ENCODE results near the gene RENBP.
A peak's percentile ranks its signal among the peaks of the same experiment; 100 is the strongest.
"Not testable (repeated sequence)": the region's sequence is repeated elsewhere in the genome, so short reads cannot be mapped to it uniquely, and the experiment has no call there.

The RENBP gene

DNA sequence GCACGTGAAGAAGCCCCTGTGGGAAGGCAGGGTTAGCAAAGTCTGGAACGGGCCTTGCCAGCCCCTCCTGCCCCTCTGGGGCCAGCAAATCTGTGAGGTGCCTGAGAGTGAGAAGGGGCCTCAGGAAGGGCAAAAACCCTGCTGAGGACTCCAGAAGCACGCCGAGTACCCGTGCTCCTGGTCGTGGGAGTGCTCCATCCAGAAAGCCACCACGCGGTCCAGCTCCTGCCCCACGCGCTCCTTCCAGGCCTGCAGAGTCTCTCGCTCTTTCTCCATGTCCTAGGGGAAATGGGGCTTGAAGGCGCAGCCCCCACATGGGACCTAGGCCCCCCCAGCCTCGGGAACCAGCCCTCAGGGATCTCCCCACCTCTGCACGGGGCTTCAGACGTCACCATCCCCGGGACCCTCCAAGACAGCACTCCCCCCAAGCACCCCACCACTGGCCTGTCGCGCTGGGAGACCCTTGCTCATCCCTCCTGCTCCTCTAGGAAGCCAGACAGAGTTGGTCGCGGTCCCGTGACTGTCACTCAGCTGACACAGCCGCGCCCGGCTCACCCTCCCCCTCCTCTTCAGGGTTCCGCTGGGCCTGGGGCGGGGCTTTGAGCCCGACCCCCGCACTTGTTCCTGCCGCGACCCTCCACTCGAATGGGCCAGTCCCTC is at the start of gene RENBP:
RENBP (minus strand) TSS at position 504 of the 660 bp plus-strand sequence; CDS start at position 471, 33 bp downstream.
- peak in 2 of 4 experiments; percentile 26 to 27 for DNase-seq

DNA sequence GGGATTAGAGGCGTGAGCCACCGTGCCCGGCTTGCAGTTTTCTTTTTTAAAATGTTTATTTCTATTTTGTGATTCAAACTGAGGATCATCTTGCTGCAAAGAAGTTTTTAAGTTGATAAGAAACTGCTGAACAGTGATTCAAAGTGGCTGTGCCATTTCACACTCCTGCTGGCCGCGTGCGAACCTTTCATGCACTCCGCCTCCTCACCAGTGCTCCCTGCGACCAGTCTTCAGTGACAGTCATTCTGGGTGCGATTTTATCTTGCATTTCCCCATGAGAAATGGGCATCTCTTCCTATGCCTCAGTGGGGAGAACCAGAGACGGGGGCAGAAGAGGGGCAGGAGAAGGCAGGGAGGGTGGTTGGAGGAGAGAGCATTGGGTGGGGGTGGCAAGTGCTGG is 49.5 kb upstream of the RENBP start:
- no peak for DNase-seq

DNA sequence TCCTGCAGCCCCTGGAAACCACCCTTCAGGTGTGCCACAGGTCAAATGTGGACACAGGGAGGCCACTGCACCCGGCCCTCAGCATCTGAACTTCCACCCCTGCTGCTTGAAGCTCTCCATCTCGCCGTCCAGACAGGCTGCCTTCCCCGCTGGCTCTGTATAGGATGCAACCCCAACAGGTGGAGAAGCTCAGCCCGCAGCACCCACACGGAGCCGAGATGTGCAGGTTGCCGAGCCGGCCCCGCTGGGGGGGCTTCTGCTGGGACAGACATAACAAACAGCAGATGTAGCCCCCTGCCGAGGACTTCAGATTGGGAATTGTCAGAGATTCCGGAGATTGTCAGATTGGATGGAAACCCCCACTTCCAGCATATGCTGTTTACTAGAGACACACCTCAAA is 48.6 kb upstream of the RENBP start:
- no peak for DNase-seq

DNA sequence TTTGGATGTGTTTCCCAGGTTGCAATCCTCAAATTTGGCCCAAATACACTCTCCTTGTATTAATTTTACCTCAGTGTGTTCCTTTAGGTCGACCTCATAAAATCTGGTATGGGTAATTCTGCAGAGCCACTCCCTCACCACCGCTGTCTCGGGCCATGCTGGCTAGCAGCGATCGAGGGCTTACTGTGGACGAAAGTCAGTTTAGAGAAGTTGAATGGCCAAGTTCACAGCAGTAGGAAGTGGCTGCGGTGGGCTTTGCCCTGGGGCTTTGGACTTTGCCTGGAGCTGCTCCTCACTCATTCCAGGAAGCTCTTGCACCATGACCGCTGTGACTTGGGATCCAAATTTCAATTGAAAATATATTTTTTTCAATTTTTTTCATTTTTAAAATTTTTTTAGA is 47.7 kb upstream of the RENBP start:
- DNase-seq, result no peak

DNA sequence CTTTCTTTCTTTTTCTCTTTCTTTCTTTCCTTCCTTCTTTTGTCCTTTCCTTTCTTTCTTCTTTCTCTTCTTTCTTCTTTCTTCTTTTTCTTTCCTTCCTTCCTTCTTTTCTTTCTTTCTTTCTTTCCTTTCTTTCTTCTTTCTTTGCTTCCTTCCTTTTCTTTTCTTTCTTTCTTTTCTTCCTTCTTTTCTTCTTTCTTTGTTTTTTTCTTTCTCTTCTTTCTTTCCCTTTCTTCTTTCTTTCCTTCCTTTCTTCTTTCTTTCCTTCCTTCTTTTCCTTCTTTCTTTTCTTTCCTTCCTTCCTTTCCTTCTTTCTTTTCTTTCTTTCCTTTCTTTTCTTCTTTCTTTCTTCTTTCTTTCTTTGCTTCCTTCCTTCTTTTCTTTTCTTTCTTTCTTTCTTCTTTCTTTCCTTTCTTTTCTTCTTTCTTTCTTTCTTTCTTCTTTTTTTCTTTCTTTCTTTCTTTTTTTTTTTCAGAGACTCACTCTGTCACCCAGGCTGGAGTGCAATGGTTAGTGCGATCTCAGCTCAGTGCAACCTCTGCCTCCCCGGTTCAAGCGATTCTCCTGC is 46.7 kb upstream of the RENBP start:
- DNase-seq, result no peak

DNA sequence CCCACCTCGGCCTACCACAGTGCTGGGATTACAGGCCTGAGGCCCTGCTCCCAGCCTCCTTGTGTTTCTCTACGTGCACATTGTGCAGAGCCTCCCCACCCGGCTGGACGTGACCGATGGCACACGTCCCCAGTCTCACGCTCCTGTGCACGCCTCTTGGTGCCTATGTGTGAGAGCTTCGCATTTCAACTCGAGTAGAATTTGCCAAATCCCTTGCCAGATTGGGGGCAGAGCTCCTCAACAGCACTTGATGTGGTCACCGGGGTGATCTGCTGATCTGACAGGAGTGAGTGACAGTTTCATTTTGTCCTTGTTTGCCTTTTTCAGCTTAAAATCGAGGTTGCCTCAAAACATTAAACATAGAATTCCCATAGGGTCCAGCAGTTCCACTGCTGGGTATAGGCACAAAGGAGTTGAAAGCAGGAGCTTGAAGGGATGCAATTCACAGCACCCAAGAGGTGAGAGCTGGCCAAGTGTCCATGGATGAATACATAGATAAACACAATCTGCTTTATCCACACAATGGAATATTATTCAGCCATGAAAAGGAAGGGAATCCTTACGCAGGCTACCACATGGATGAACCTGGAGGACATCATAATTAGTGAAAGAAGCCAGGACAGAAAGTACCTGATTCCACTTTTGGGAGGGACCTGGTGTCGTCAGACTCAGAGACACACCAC is 45.7 kb upstream of the RENBP start:
- DNase-seq, result no peak

DNA sequence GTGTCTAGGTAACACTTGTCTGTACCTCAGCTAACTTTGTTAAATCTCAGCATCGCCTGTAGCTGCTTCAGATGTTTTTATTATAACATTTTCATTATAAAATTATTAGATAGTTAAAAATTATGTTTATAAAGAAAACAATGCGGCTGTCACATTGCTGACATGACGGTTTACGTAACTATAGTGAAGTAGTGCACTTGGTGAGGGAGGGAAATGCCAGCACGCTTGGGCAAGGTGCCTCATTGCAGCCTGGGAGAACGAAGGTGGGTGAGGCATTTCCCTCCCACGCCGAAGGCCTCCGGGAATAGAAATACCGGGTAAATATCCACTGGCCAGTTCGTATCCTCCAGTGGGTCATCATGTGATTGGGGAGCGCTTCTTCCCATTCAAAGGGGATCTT is 44.0 kb upstream of the RENBP start:
- no peak for DNase-seq

DNA sequence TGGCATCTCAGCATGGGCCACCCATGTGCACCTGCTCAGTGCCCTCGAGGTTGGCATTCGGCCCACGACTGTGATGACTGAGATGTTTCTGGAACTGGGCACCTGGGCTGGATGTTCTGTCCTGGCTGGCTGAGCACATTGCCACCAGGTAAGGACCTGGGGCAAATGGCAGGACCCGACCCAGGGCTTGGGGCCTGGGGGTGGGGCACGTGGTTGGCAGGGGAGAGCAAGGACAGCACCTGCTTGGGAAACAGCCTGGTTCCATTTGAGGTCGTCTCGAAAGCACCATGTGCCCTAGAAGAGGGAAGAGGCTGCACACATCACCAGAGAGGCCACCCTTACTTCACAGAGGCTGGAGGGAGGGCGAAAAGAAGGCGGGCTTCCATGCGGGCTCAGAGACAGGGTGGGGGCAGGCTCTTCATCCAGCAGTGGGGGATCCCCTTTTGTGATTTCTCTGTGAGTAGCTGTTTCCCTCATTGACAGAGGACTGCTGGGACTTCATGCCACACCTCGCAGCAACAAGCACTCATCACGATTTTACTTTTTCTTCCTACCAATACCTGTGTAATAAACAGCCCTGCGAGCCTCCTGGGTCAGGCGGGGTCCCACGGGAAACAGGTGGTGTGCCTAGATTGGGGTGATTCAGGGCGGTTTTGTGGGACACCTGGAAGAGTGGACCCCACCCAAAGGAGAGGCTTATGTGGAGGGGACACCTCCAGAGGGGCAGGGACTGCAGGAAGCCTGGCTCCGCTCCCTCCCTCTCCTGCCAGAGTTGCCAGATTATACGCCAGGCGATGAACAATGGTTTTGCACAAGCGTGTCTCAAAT is 40.1 kb upstream of the RENBP start:
- DNase-seq, result no peak

DNA sequence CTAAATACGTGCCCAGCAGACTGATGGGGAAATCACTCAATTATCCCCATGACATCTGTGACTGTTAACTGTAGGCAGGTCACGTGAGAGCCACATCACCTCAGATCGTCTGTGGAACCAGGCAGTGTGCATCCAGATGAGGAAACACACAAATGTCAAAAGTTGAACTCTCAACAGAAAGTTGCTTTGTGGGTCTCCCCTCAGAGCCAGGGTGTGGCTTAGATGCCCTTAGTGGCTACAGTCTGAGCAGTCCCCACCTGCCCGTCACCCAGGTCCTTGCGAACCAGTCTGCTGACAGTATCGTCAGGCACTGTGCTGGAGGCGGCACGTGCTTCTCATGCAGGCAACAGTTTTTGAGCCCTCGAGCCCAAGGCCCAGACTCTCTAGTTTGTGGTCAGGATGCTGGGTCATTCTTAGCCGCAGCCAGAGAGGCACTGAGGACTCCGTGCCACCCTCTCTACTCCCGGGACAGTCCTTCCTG is 38.9 kb upstream of the RENBP start:
- no peak for DNase-seq

DNA sequence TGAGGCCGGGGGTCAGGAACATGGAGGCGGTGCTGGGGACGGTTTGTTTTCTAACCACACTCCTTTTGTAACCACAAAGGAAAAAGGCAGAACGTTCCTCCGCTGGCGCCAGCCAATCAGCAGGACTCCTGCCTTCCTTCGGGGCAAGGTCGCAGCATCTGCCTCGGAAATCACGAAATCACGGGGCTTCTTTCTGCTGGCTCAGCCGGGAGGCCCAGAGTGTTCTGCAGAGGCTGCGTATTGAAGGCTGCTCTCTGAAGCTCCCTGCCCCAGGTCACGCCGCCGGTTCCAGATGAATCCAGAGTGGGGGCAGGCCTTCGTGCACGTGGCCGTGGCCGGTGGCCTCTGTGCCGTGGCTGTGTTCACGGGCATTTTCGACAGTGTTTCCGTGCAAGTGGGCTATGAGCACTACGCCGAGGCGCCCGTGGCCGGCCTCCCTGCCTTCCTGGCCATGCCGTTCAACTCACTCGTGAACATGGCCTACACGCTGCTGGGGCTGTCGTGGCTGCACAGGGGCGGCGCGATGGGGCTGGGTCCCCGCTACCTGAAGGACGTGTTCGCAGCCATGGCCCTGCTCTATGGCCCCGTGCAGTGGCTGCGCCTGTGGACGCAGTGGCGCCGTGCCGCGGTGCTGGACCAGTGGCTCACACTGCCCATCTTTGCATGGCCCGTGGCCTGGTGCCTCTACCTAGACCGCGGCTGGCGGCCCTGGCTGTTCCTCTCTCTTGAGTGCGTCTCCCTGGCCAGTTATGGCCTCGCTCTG is 37.5 kb upstream of the RENBP start:
- no peak for DNase-seq

DNA sequence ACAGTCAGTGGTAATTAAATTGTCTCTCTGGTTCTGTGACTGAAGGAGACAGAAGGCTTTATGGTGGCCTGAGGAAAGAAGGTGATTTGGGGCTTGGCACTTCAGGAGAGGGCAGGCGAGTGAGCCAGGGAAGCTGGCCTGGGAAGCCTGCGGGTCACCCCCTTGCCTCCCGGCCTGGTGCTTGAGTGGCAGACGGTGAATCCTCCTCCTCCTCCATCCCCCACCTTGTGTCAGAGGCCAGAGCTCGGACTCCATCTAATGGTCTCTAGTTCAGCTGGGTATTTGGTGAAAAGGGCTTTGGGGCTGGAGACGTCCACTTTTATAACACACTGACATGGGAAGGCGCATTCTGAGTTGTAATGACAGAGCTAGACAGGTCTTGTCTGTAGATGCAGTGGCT is 36.8 kb upstream of the RENBP start:
- no peak for DNase-seq

DNA sequence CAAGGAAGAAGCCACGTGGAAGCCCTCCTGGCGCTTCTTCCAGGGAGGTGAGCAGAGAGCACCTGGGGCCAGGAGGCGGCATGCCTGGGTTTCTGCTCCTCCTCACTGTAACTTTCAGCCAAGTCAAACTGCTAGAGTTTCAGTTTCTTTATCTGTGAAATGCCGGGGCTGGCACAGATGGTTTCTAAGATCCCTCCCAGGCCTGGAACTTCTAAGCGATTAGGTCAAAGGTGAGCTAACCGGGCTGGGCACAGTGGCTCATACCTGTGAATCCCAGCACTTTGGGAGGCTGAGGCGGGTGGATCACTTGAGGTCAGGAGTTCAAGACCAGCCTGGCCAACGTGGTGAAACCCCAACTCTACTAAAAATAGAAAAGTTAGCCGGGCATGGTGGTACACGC is 36.0 kb upstream of the RENBP start:
- not testable (repeated sequence) for DNase-seq

DNA sequence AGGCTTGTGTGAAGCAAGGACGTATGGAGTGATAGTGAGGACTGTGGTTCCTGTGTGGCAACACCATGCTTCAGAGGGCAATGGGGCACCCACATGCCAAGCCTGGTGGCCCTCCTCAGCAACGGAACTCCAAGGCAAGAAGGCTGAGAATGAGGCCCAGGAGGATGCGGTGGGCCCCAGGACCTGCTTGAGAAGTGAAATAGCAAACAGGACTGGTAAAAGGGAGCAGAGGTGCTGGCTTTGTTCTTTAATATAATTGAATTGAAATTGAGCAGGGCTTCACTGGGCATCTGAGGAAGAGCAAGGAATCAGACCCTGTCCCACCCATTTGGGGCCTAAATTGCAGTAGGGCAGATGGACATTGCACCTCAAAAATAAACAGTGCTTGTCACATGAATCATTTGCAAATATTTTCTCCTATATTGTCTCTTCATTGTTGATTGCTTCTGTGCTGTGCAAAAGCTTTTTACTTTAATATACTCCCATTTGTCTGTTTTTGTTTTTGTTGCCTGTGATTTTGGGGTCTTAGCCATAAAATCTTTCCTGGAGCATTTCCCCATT is 30.4 kb upstream of the RENBP start:
- DNase-seq, result no peak

DNA sequence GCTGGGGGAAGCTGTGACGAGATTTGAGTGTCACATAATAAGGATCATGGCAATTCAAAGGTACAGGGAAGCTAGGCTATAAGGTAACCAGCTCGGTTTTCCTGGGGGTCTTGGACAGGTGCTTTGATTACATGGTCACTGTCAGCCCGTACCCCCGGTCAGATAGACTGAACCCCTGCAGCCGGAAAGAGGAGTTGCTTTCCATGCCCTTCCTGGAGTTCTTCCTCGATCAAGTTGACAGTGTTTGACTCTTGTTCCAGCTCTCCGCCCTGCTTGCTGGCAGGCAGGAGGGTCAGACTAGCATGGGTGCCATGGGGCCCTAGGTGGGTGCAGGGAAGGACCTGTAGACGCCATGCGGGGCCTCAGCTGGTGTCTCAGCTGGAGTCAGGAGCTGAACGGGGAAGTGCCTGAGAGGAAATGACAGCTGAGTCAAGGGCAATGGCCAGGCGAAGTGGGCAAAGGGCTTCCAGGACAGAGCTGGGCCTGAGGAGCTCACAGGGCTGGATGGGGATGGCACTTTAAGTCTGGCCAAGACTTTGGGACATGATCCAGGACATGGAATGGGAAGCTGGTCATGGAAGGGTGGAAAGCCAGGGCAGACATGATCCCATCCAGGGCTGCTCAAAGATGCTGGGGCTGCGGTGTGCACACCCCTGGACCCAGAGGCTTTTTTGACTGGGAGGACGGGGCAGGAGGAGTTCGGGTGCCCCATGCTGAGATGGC is 29.7 kb upstream of the RENBP start:
- no peak for DNase-seq

DNA sequence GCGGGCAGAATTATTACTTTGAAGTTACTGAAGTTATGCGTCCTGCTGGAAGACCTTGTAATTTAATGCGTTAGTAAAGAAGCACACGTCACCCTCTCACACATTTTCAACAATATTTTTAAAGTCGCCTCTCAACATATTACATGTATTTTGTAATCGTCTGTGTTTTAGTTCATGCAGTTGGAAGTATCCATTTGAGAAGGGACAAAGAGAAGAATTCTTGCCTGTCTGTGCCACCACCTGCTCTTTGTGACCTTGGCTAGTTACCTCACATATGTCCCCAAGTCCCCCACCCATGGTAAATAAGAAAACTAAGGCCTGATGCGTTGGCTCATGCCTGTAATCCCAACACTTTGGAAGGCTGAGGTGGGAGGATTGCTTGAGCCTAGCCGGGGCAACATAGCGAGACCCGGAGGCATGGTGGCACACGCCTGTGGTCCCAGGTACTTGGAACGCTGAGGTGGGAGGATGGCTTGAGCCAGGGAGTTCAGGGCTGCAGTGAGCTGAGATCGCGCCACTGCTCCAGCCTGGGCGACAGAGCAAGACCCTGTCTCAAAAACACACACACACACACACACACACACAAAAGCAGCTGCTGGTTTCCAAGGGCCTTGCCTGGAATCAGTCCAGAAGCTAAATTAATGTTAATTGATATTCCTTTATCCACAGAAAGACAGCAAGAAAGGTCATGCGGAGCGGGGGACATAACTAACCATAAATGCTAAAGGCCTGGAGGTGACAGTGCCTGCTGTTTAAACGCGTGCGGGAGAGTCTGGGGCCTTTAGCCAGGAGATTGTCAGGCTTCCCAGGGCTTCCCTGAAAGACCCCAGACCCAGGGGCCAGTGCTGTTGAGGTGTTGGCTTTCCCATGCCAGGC is 28.9 kb upstream of the RENBP start:
- no peak for DNase-seq

DNA sequence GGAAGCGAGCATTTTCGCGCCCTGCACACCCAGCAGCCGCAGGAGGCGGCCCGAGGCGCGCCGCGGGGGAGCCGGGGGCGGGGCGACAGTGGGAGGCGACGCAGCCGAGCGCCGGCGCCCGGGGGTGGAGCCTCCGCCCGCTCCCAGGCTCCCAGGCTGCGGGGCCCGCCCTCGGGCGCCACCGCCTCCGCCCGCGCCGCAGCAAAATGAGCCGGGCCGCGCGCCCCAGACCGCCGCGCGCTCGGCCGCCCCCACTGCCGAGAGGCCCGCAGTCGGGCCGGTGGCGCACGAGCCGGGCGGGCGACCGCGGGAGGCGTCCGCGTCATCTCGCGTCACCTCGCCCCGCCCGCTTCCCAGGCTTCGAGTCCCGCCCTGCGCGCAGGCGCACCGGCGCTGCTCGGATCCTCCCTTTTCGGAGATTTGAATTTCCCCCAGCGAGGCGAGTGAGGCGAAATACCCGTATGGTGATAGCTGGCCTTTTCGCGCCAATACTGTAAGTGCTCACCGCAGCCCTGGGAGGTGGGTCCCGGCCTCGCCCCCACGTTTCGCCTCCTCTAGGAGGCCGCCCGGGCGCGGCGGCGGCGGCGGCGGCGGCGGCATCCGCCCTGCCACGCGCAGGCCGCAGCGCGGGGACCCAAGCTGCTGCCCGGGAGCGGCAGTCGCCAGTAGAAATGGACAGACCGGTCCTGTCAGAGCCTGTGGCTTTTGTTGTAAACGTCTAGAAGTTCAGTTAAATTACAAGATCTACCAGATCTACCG is 28.1 kb upstream of the RENBP start, which contains the start of gene TMEM187:
TMEM187 (plus strand) TSS at position 387 of the 759 bp plus-strand sequence. CDS start 9,309 bp downstream, outside the sequence.
- peak; percentile 66 to 77 (median 72) for DNase-seq

DNA sequence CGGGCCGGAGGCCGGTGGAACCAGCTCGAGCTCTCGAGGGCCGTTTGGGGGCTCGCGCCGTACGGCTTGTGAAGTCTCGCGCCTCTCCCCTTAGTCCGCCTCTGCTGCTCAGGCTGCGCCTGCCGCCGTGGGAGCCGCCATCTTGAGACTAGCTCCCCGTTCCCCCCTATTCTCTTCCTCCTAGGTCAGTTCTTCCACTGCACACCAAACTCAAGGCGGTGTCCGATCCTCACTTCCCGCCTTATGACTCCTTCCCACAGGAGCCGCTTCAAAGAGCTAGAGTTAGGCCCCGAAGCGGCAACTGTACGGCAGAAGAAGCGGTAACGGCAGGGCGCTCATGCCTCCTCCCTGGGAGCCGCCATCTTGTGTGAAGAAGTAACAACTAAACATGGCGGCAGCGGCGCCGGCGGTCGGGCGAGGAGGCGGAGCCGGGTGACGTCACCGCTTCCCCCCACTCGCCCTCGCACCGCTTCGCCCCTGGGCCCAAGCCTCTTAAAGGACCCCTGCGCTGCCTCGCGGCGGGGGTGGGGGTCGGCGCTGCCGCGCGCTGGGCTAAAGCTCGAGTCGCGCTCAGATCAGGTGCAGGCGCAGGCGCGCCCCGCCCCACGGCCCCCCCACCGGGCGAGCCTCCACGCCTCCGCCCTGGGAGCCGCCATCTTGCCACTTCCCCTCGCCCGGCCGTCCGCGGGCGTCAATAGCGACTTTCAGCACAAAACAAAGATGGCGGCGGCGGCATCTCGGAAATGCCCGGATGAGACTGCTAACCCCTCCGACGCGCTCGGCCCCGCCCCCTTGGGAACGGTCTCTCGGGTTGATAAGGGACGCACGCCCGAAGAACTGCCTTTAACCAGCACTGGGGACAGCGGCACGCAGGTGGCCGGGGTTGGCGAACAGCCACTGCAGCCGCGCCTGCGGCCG is 27.3 kb upstream of the RENBP start, which contains the start of gene HCFC1:
HCFC1 (minus strand) TSS at position 369 of the 918 bp plus-strand sequence. CDS start 978 bp downstream, outside the sequence.
- DNase-seq, result peak; percentile 69 to 83 (median 78)

DNA sequence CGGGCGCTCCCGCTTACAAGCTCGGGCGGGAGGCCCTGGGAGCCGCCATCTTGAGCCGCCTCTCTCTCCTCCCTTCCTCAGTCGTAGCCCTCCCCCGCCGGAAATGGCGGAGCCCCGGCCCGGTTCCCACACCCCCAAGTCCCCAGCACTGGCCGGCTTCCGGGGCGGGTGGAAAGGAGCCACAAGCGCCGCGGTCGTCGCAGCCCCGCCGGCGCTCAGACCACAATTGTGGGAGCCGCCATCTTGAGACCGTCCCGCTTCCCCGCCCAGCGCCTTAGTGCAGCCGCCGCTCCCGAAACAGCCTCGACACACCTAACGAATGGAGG is 26.6 kb upstream of the RENBP start:
- peak; percentile 61 to 78 (median 70) for DNase-seq

Data from activated CD4-positive, CD25-positive, alpha-beta regulatory T cell (primary cell).